Activated CD4-positive, alpha-beta T cell treated with anti-CD3 and anti-CD28 coated beads, Interleukin-2, amount 10 ng/mL, durations not matched to agents 7 days and 5 days (primary cell): ENCODE data around the gene MFRP. TPM values are rescaled to one million over a fixed set of nuclear protein-coding genes. Genes with fewer than 3 reads are reported as not detected.
A peak's percentile ranks its signal among the peaks of the same experiment; 100 is the strongest.

ENCODE experiments used
- CTCF ChIA-PET: fragments of 350-600 bp; sonication (Branson Sonifier 250); formaldehyde crosslinking; loops from one replicate; lab custom pipeline; 2021; ENCODE audit warnings: antibody characterized with exemption; lab: Charles Lee
- POLR2A ChIA-PET: fragments of 350-600 bp; sonication (Branson Sonifier 250); formaldehyde crosslinking; loops from one replicate; lab custom pipeline; 2021; ENCODE audit warnings: antibody characterized with exemption; lab: Charles Lee
- DNase-seq: peaks from one replicate; pipeline ENCODE4 v3.0.0-alpha.2; 2020
- H3K27ac Mint-ChIP-seq: one replicate; pipeline ENCODE4 v1.8.0; 2021; ENCODE audit warnings: mild to moderate bottlenecking, moderate library complexity, mixed read lengths
- H3K27me3 Mint-ChIP-seq: one replicate; pipeline ENCODE4 v1.8.0; 2021; ENCODE audit warnings: mixed read lengths
- H3K36me3 Mint-ChIP-seq: one replicate; pipeline ENCODE4 v1.8.0; 2021; ENCODE audit warnings: low read depth, mixed read lengths
- H3K4me1 Mint-ChIP-seq: one replicate; pipeline ENCODE4 v1.8.0; 2021; ENCODE audit warnings: mixed read lengths
- H3K4me3 Mint-ChIP-seq: one replicate; pipeline ENCODE4 v1.8.0; 2021; ENCODE audit warnings: mild to moderate bottlenecking, moderate library complexity, mixed read lengths
- H3K9me3 Mint-ChIP-seq: one replicate; pipeline ENCODE4 v1.8.0; 2021; ENCODE audit warnings: mixed read lengths
- total RNA-seq, 2 experiments: library from RNA; stranded (reverse); gene quantifications; one replicate each; pipeline ENCODE4 v1.2.3, GENCODE V29; 2021

The MFRP gene
- total RNA-seq, 2 experiments from 2014 or later, result not detected

DNA sequence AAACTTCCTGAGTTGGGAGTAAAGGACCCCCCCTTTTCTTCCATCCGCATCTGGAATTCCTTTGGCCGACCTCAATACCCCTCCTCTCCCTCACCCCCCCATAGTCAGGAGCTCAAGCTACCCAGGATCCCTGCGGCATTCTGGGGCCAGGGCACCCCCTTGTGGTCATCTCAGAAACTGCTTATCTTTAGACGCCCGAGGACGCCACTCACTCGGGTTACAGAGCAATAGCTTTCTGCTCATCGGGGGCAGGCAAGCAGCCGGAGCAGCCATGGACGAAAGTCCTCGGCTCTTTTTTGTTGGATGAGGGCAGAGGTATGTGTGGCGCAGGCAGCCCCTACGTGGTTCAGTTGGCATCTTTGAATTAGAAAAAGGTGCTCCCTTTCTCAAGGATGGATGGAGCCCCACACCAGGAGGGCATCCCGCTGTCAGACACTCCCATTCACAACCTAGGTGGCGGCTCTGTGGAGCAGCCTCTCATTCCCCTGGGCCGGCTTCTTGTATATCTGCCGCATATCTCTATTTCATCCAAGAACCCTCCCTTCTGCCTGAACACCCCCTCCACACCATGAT lies 8.1 kb downstream of the MFRP start:
- ChIA-PET POLR2A (interaction anchor here (0.6 kb wide), 1 partner anchor 790 kb away, joined by 3 read pairs; no protein-coding TSS in a partner anchor), CTCF (interaction anchor here (0.5 to 7.1 kb wide), 30 partner anchors 9 to 1018 kb away, joined by 3 to 104 read pairs (median 6); partner anchors contain the start of genes CBL, HMBS, MFRP and SLC37A4)
- H3K4me1 Mint-ChIP-seq, result peaks cover 59% of the 10 kb centered on the region

GRCh38 chr11:119337581-119338317 lies 8.8 kb downstream of the MFRP start:
- POLR2A ChIA-PET, result interaction anchor here (0.6 kb wide), 1 partner anchor 791 kb away, joined by 3 read pairs; no protein-coding TSS in a partner anchor
- DNase-seq, result no peak
- Mint-ChIP-seq H3K27me3 (peaks cover 24% of the 10 kb centered on the region), H3K4me1 (peaks cover 65% of the 10 kb centered on the region), H3K4me3 (no peak overlapping the region), H3K36me3 (peaks cover 10% of the 10 kb centered on the region), H3K9me3 (no peaks in the 10 kb centered on the region), H3K27ac (no peak overlapping the region)
- CTCF ChIA-PET, result interaction anchor here (0.5 to 7.1 kb wide), 28 partner anchors 8 to 1018 kb away, joined by 3 to 104 read pairs (median 6); partner anchors contain the start of genes CBL, HMBS, MFRP and SLC37A4

More for the DNA sequence above, 8.1 kb downstream of the MFRP start:
- H3K4me3 Mint-ChIP-seq, result no peak overlapping the region
- peak; percentile 73 for DNase-seq
- no peaks in the 10 kb centered on the region for H3K9me3 Mint-ChIP-seq
- no peak overlapping the region for H3K27ac Mint-ChIP-seq
- peaks cover 10% of the 10 kb centered on the region for H3K36me3 Mint-ChIP-seq
- peaks cover 29% of the 10 kb centered on the region for H3K27me3 Mint-ChIP-seq

DNA sequence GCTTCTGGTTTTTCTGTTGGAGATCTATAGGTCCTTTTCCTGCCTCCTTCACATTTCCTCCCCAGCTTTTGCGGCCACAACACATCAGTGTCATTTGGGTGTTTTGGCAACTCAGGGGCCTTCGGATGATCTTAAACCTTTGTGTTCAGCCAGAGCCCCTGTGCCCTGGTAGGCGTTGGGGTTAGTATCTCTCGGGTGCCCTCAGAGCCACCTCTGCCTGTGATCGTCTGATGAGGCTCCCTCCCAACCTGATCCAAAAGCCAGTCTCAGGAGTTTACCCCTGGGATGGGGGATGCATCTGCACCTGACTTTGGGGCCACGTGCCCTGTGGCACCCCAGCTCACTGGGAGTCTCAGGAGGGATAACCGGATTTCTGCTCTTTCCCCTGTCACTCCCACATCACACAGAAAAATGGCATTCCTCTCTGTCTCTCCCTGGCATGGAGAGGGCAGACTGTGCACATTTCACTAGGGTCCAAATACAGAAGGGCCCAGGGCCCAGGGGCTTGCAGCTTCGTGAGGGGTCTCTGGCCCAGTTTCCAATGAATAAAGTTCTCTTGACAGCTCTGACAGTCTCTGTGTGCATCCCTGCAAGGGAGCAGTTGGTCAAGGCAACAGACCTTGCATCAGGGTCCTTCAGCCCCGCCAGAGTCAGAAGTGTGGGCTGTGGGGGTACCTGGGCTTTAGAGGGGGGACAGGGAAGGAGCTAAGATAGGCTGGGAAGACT lies 9.6 kb downstream of the MFRP start:
- Mint-ChIP-seq H3K9me3 (no peaks in the 10 kb centered on the region), H3K4me3 (peak overlapping the region; percentile 69), H3K27ac (peak overlapping the region; percentile 62), H3K27me3 (peaks cover 20% of the 10 kb centered on the region), H3K4me1 (peaks cover 67% of the 10 kb centered on the region), H3K36me3 (peaks cover 10% of the 10 kb centered on the region)
- no peak for DNase-seq
- ChIA-PET CTCF (interaction anchor here (0.9 to 7.1 kb wide), 13 partner anchors 11 to 281 kb away, joined by 4 to 104 read pairs (median 6); partner anchors contain the start of gene MFRP), POLR2A (no interaction called here)

DNA sequence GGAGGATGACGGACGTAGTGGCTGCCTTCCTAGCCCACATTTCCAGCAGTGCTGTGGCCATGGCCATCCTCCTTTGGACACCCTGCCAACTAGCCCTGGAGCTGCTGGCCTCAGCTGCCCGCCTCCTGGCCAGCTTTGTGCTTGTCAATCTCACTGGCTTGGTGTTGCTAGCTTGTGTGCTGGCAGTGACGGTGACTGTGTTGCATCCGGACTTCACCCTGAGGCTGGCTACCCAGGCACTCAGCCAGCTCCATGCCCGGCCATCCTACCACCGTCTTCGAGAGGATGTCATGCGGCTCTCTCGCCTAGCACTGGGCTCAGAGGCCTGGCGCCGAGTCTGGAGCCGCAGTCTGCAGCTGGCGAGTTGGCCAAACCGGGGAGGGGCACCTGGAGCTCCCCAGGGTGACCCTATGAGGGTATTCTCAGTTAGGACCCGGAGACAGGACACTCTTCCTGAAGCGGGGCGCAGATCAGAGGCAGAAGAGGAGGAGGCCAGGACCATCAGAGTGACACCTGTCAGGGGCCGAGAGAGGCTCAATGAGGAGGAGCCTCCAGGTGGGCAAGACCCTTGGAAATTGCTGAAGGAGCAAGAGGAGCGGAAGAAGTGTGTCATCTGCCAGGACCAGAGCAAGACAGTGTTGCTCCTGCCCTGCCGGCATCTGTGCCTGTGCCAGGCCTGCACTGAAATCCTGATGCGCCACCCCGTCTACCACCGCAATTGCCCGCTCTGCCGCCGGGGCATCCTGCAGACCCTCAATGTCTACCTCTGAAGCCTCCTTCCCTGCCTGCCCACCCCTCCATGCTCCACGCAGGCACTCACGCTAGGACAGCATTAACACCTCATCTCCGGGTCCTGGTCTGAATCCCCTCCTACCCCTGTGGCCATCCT lies 10.6 kb downstream of the MFRP start:
- ChIA-PET CTCF (interaction anchor here (1.6 kb wide), 1 partner anchor 20 kb away, joined by 6 read pairs; no protein-coding TSS in a partner anchor), POLR2A (no interaction called here)
- H3K9me3 Mint-ChIP-seq, result no peaks in the 10 kb centered on the region
- H3K36me3 Mint-ChIP-seq, result peaks cover 10% of the 10 kb centered on the region
- peaks cover 64% of the 10 kb centered on the region for H3K4me1 Mint-ChIP-seq
- H3K27ac Mint-ChIP-seq, result peak overlapping the region; percentile 99
- DNase-seq, result no peak
- peak overlapping the region; percentile 91 for H3K4me3 Mint-ChIP-seq
- peaks cover 12% of the 10 kb centered on the region for H3K27me3 Mint-ChIP-seq

DNA sequence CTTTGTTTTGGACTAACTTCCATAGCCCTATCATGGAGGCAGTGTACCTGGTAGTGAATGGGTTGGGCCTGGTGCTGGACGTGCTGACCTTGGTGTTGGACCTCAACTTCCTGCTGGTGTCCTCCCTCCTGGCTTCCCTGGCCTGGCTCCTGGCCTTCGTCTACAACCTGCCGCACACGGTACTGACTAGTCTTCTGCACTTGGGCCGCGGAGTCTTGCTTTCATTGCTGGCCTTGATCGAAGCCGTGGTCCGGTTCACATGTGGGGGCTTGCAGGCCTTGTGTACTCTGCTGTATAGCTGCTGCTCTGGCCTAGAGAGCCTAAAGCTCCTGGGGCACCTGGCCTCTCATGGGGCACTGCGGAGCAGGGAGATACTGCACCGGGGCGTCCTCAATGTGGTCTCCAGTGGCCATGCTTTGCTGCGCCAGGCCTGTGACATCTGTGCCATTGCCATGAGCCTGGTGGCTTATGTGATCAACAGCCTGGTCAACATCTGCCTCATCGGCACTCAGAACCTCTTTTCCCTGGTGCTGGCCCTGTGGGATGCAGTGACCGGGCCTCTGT lies 11.3 kb downstream of the MFRP start:
- Mint-ChIP-seq H3K4me1 (peaks cover 62% of the 10 kb centered on the region), H3K4me3 (peak overlapping the region; percentile 91), H3K36me3 (peaks cover 10% of the 10 kb centered on the region), H3K27ac (peak overlapping the region; percentile 99), H3K27me3 (peaks cover 16% of the 10 kb centered on the region), H3K9me3 (no peaks in the 10 kb centered on the region)
- no peak for DNase-seq
- ChIA-PET CTCF (interaction anchor here (0.6 to 1.6 kb wide), 2 partner anchors 21 to 68 kb away, joined by 4 to 6 read pairs; no protein-coding TSS in a partner anchor), POLR2A (no interaction called here)

GRCh38 chr11:119334174-119334930 lies 12.2 kb downstream of the MFRP start, which contains the start of gene RNF26:
Gene RNF26, plus strand, starts transcription at chr11:119334527. Its CDS starts 596 bp downstream, at chr11:119335123.
- Mint-ChIP-seq H3K27ac (peak within 1 kb of the TSS; percentile 99), H3K27me3 (peaks cover 21% of the 10 kb centered on the region), H3K4me3 (peak within 1 kb of the TSS; percentile 91), H3K4me1 (peaks cover 60% of the 10 kb centered on the region), H3K36me3 (peaks cover 10% of the 10 kb centered on the region), H3K9me3 (no peaks in the 10 kb centered on the region)
- ChIA-PET POLR2A (no interaction called here), CTCF (interaction anchor here (0.6 to 1.6 kb wide), 5 partner anchors 10 to 163 kb away, joined by 3 to 6 read pairs (median 4); no protein-coding TSS in a partner anchor)
- peak; percentile 98 for DNase-seq

- Mint-ChIP-seq H3K27ac (no peak overlapping the region), H3K27me3 (peaks cover 18% of the 10 kb centered on the region), H3K9me3 (no peaks in the 10 kb centered on the region), H3K4me3 (no peak overlapping the region), H3K4me1 (peaks cover 42% of the 10 kb centered on the region), H3K36me3 (peaks cover 7% of the 10 kb centered on the region)
- no peak for DNase-seq
- POLR2A ChIA-PET, result no interaction called here
- CTCF ChIA-PET, result interaction anchor here (1.0 to 1.1 kb wide), 3 partner anchors 10 to 24 kb away, joined by 3 to 7 read pairs (median 5); no protein-coding TSS in a partner anchor
Observed at GRCh38 chr11:119332111-119332765, 14.3 kb downstream of the MFRP start.

DNA sequence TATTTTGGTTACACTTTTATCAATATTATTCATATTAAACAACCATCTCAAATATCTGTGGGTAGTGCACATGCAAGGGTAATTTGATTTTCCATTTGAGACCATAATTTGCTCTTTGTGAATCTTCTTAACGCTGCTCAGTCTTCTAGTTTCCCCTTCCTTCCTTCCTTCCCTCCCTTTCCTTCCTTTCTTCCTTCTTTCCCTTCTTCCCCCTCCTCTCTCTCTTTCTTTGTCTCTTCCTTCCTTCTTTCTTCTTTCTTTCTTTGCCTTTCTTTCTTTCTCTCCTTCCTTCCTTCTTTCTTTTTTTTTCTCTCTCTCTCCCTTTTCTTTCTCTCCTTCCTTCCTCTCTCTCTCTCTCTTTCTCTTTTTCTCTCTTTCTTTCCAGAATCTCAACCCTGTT lies 16.3 kb downstream of the MFRP start:
- no peaks in the 10 kb centered on the region for H3K9me3 Mint-ChIP-seq
- ChIA-PET POLR2A (no interaction called here), CTCF (interaction anchor here (1.2 kb wide), 1 partner anchor 8 kb away, joined by 3 read pairs; no protein-coding TSS in a partner anchor)
- peaks cover 23% of the 10 kb centered on the region for H3K4me1 Mint-ChIP-seq
- no peak overlapping the region for H3K27ac Mint-ChIP-seq
- H3K4me3 Mint-ChIP-seq, result no peak overlapping the region
- no peaks in the 10 kb centered on the region for H3K36me3 Mint-ChIP-seq
- H3K27me3 Mint-ChIP-seq, result peaks cover 18% of the 10 kb centered on the region
- no peak for DNase-seq

DNA sequence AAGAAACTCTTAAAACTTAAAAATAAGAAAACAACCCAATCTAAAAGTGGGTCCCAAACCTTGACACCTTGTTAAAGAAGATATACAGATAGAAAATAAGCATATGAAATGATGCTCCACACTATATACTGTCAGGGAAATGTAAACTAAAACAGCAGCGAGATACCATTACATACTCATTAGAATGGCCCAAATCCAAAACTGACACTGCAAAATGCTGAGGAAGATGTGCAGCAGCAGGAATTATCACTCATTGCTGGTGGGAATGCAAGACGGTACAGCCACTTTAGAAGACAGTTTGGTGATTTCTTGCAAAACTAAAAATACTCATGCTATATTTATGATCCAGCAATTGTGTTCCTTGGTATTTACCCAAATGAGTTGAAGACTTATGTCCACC lies 17.2 kb downstream of the MFRP start:
- H3K9me3 Mint-ChIP-seq, result no peaks in the 10 kb centered on the region
- no peaks in the 10 kb centered on the region for H3K36me3 Mint-ChIP-seq
- peaks cover 18% of the 10 kb centered on the region for H3K27me3 Mint-ChIP-seq
- no peak for DNase-seq
- CTCF ChIA-PET, result interaction anchor here (1.2 kb wide), 1 partner anchor 9 kb away, joined by 3 read pairs; no protein-coding TSS in a partner anchor
- peaks cover 18% of the 10 kb centered on the region for H3K4me1 Mint-ChIP-seq
- POLR2A ChIA-PET, result no interaction called here
- H3K27ac Mint-ChIP-seq, result no peak overlapping the region
- H3K4me3 Mint-ChIP-seq, result no peak overlapping the region

DNA sequence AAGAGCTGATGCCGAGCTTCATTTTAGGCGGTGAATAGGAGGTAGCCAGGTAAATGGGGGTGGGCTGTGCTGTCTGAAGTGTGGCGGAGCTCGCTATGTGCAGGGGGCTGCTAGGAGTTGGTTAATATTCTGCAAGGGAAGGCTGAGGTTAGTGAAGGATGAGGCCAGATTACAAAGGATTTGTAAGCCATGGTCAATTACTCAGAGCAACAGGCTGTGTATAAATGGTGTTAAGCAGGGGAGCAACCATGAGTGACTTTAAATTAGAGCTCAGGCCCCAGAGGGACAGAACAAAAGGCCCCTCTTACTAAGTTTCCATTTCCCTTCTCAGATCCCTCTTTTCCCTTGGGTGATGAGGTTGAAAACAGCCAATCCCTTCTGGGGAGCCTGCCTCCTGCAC lies 22.3 kb downstream of the MFRP start:
- POLR2A ChIA-PET, result no interaction called here
- H3K27me3 Mint-ChIP-seq, result peaks cover 10% of the 10 kb centered on the region
- H3K4me3 Mint-ChIP-seq, result no peak overlapping the region
- H3K36me3 Mint-ChIP-seq, result no peaks in the 10 kb centered on the region
- no peak overlapping the region for H3K27ac Mint-ChIP-seq
- peaks cover 28% of the 10 kb centered on the region for H3K4me1 Mint-ChIP-seq
- CTCF ChIA-PET, result interaction anchor here (0.5 to 8.6 kb wide), 17 partner anchors 9 to 534 kb away, joined by 3 to 104 read pairs (median 5); partner anchors contain the start of genes C1QTNF5, CBL, USP2 and VPS11
- H3K9me3 Mint-ChIP-seq, result no peaks in the 10 kb centered on the region
- no peak for DNase-seq
